K562 (cell line): Measurements from ENCODE around the gene CT47B1.

Experiments
- FOXJ3 ChIP-seq: sonication (generic); formaldehyde crosslinking; IDR thresholded peaks from 2 replicates; pipeline ENCODE4 v1.4.0; 2020; ENCODE audit warnings: mild to moderate bottlenecking, missing genetic modification reagents
- TAF1 ChIP-seq: IDR thresholded peaks from 2 replicates; pipeline ENCODE4 v1.6.1; 2011; ENCODE audit warnings: mild to moderate bottlenecking, low read length, moderate library complexity; ENCODE audit not compliant: insufficient read depth, control insufficient read depth, severe bottlenecking; ENCODE audit errors: extremely low read depth
- ZKSCAN8 ChIP-seq: fragments of 200-800 bp; sonication (Bioruptor generic); IDR thresholded peaks from 2 replicates; pipeline ENCODE4 v1.6.1; 2016; ENCODE audit warnings: missing genetic modification characterization, missing compliant biosample characterization

- TF ChIP-seq ZKSCAN8 (CRISPR knock-in tag) (no peak), FOXJ3 (CRISPR knock-in tag) (no peak), TAF1 (no peak)
Measured at GRCh38 chrX:120840827-120841226, 34.8 kb downstream of the CT47B1 start.
